Measurements from ENCODE around the gene KCNQ2. TPM values are rescaled to one million over a fixed set of nuclear protein-coding genes. Genes with fewer than 3 reads are reported as not detected.
"Not testable (repeated sequence)": the region's sequence is repeated elsewhere in the genome, so short reads cannot be mapped to it uniquely, and the experiment has no call there.

Gene KCNQ2
- total RNA-seq, 1 donor from 2014 or later: 39.5 TPM

DNA sequence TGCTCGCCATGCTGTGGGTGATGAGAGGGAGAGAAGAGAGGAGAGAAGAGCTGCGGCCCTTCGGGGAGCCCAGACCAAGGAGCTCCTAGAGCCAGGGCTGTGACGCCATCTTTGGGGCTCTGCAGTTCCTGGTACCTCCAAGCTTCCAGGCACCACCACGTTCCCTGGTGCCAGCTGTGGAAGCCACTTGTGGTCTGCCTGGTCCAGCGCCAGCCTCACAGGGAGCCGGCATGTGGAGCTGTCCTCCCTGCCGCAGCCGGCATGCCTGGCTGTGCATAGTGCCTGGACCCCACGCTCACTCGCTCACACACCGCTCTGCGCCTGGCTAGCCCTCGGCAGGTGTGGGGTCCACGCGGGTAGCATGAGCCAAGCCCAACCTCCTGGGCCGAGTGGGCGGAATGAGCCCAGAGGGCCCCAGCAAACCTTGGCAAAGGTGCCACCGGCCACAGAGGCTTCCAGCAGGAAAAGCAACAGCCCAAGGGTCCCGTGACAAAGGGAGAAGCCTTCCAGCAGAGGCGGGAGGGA, 92.0 kb downstream of the KCNQ2 start:
- H3K27ac Mint-ChIP-seq: no peak overlapping the region
- no peaks in the 10 kb centered on the region for H3K79me2 ChIP-seq (ENCODE audit: low read depth)
- H3K36me3 Mint-ChIP-seq: no peaks in the 10 kb centered on the region
- H3K9ac ChIP-seq: no peak overlapping the region
- H3F3A ChIP-seq (ENCODE audit: low read depth): peaks cover 12% of the 10 kb centered on the region
- H3K9me3 Mint-ChIP-seq: peaks cover 5% of the 10 kb centered on the region
- no peaks in the 10 kb centered on the region for H3K27me3 ChIP-seq
- no peak overlapping the region for H3K4me3 Mint-ChIP-seq
- H4K20me1 ChIP-seq (ENCODE audit: low read depth): peaks cover 18% of the 10 kb centered on the region
- H3K27me3 Mint-ChIP-seq (ENCODE audit: insufficient read depth, low read depth): peaks cover 8% of the 10 kb centered on the region
- peaks cover 43% of the 10 kb centered on the region for H3K4me1 Mint-ChIP-seq
- H3K9me3 ChIP-seq (ENCODE audit: low read depth): no peaks in the 10 kb centered on the region
- no peak overlapping the region for H3K27ac ChIP-seq
- no peaks in the 10 kb centered on the region for H3K36me3 ChIP-seq
- no peak overlapping the region for H2AFZ ChIP-seq (replicated peaks)
- H3K4me3 ChIP-seq: no peak overlapping the region
- DNase-seq (ENCODE audit: low spot score): no peak
- TF ChIP-seq EZH2 (IDR thresholded peaks at IDR 0.05) (no peak), EZH2phosphoT487 (IDR thresholded peaks at IDR 0.05) (no peak)
- TF ChIP-seq, protein P1, sequence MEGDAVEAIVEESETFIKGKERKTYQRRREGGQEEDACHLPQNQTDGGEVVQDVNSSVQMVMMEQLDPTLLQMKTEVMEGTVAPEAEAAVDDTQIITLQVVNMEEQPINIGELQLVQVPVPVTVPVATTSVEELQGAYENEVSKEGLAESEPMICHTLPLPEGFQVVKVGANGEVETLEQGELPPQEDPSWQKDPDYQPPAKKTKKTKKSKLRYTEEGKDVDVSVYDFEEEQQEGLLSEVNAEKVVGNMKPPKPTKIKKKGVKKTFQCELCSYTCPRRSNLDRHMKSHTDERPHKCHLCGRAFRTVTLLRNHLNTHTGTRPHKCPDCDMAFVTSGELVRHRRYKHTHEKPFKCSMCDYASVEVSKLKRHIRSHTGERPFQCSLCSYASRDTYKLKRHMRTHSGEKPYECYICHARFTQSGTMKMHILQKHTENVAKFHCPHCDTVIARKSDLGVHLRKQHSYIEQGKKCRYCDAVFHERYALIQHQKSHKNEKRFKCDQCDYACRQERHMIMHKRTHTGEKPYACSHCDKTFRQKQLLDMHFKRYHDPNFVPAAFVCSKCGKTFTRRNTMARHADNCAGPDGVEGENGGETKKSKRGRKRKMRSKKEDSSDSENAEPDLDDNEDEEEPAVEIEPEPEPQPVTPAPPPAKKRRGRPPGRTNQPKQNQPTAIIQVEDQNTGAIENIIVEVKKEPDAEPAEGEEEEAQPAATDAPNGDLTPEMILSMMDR (IDR thresholded peaks at IDR 0.05): no peak
- no peak overlapping the region for H3K4me2 ChIP-seq
- H3K4me1 ChIP-seq: peaks cover 21% of the 10 kb centered on the region

DNA sequence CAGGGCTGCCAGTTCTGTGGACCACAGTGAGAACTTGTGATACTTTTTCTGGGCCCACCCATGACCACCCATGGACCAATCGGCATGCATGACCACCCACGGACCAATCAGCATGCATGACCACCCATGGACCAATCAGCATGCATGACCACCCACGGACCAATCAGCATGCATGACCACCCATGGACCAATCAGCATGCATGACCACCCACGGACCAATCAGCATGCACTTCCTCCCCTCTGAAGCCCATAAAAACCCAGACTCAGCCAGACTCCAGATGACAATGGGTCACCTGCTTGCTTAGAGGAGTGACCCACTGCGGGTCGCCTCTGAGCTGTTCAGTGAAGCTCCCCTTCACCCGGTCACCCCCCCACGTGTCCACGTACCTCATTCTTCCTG, 92.6 kb downstream of the KCNQ2 start:
- not testable (repeated sequence) for H3K36me3 Mint-ChIP-seq; H3K27me3 Mint-ChIP-seq (ENCODE audit: insufficient read depth, low read depth); H3K4me3 ChIP-seq

DNA sequence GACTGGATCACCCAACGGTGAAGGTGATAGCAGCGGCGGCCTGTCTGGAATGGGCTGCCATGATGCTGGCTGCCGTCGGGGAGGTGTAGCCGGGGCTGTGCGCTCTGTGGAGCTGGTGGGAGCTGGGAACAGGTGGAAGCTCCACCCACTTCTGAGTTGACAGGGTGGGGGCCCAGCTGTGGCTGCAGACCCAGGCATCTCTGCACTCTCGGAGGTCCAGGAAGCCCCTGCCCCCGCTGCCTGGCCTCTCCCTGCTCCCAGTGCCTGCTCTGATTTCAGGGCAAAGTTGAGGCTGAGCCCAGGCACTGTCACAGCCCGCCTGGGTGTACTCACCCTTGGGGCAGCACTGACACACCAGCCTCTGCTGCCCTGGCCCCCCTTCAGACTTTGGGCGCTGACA, 93.2 kb downstream of the KCNQ2 start:
- H3K4me1 Mint-ChIP-seq: peaks cover 43% of the 10 kb centered on the region
- H3K27me3 Mint-ChIP-seq (ENCODE audit: insufficient read depth, low read depth): peaks cover 8% of the 10 kb centered on the region
- no peak for DNase-seq (ENCODE audit: low spot score)
- no peak overlapping the region for H3K4me3 ChIP-seq
- H3K36me3 ChIP-seq: no peaks in the 10 kb centered on the region
- peaks cover 12% of the 10 kb centered on the region for H3F3A ChIP-seq (ENCODE audit: low read depth)
- H3K27ac ChIP-seq: no peak overlapping the region
- no peaks in the 10 kb centered on the region for H3K9me3 ChIP-seq (ENCODE audit: low read depth)
- H3K4me3 Mint-ChIP-seq: peak overlapping the region; percentile 44
- H3K79me2 ChIP-seq (ENCODE audit: low read depth): no peaks in the 10 kb centered on the region
- H3K27ac Mint-ChIP-seq: no peak overlapping the region
- no peak for TF ChIP-seq EZH2 (IDR thresholded peaks at IDR 0.05)
- TF ChIP-seq, protein P1 (IDR thresholded peaks at IDR 0.05): no peak
- no peak for TF ChIP-seq EZH2phosphoT487 (IDR thresholded peaks at IDR 0.05)
- H3K36me3 Mint-ChIP-seq: no peaks in the 10 kb centered on the region
- H3K27me3 ChIP-seq: no peaks in the 10 kb centered on the region
- H3K4me1 ChIP-seq: peaks cover 21% of the 10 kb centered on the region
- no peak overlapping the region for H2AFZ ChIP-seq (replicated peaks)
- H3K9me3 Mint-ChIP-seq: no peaks in the 10 kb centered on the region
- H3K4me2 ChIP-seq: no peak overlapping the region
- H4K20me1 ChIP-seq (ENCODE audit: low read depth): peaks cover 18% of the 10 kb centered on the region
- H3K9ac ChIP-seq: no peak overlapping the region

More for the DNA sequence above, 92.6 kb downstream of the KCNQ2 start:
- H3K27ac Mint-ChIP-seq; H3K4me2 ChIP-seq; H2AFZ ChIP-seq (replicated peaks); H3K4me3 Mint-ChIP-seq; H3K36me3 ChIP-seq; H3K9ac ChIP-seq; H3K27me3 ChIP-seq; H3K27ac ChIP-seq; H3K9me3 Mint-ChIP-seq; H3K9me3 ChIP-seq (ENCODE audit: low read depth); DNase-seq (ENCODE audit: low spot score); H3K79me2 ChIP-seq (ENCODE audit: low read depth): not testable (repeated sequence)
- Histone ChIP-seq H4K20me1 (ENCODE audit: low read depth) (peaks cover 18% of the 10 kb centered on the region), H3F3A (ENCODE audit: low read depth) (peaks cover 12% of the 10 kb centered on the region), H3K4me1 (peaks cover 21% of the 10 kb centered on the region)
- peaks cover 43% of the 10 kb centered on the region for H3K4me1 Mint-ChIP-seq

DNA sequence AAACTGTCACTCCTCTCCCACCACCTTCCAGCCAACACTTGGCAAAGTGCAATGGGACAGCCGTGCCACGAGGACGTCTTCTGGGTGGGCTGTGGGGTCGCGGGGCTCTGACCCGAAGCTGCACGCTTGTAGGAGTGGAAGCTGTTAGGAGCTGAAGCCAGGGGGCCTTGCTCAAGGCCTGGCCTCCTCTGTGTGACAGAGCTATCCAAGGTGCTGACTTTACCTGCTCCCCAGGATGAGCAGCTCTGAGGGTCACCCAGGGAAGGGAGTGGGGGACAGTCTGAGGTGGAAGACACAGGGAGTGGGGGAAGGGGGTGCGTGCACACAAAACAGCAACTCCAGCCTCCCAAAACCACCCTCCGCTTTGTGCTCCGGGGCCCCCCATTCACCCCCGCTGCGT, 93.8 kb downstream of the KCNQ2 start:
- Histone ChIP-seq H3K9ac (no peak overlapping the region), H3K4me2 (no peak overlapping the region), H2AFZ (replicated peaks) (no peak overlapping the region), H3F3A (ENCODE audit: low read depth) (peaks cover 12% of the 10 kb centered on the region), H3K79me2 (ENCODE audit: low read depth) (no peaks in the 10 kb centered on the region), H3K4me1 (peaks cover 21% of the 10 kb centered on the region), H3K36me3 (no peaks in the 10 kb centered on the region), H3K4me3 (no peak overlapping the region), H3K27me3 (no peaks in the 10 kb centered on the region), H4K20me1 (ENCODE audit: low read depth) (peaks cover 18% of the 10 kb centered on the region), H3K9me3 (ENCODE audit: low read depth) (no peaks in the 10 kb centered on the region), H3K27ac (no peak overlapping the region)
- H3K36me3 Mint-ChIP-seq: no peaks in the 10 kb centered on the region
- TF ChIP-seq, protein P1 (IDR thresholded peaks at IDR 0.05): peak; percentile 13
- no peak for TF ChIP-seq EZH2phosphoT487 (IDR thresholded peaks at IDR 0.05)
- peaks cover 8% of the 10 kb centered on the region for H3K27me3 Mint-ChIP-seq (ENCODE audit: insufficient read depth, low read depth)
- peak overlapping the region; percentile 60 for H3K4me3 Mint-ChIP-seq
- H3K27ac Mint-ChIP-seq: peak overlapping the region; percentile 87
- H3K9me3 Mint-ChIP-seq: no peaks in the 10 kb centered on the region
- H3K4me1 Mint-ChIP-seq: peaks cover 43% of the 10 kb centered on the region
- peak; percentile 85 for DNase-seq (ENCODE audit: low spot score)
